ENCODE measurements around the gene DNAH5.

DNA sequence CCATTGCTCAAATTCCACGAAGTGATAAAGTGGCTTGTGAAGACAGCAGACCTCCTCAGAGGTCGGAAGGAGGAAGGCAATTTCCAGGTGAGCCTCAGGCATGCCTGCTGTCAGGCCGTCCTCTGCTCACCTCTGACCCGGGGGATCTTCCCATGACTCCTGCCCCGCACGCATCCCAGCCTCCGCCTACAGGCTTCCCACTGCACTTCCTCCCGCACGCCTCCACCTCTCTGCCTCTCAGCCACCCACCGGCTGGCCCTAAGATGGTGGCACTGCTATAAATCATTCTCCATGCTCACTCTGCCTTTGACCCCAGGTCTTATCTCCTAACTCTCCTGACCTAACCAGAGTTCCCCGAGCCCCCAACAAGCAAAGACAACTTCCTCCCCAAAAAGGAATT lies 49.4 kb upstream of the DNAH5 start:
- TF ChIP-seq CTCF (IDR thresholded peaks at IDR 0.05) (no peak), POLR2A (IDR thresholded peaks at IDR 0.05) (no peak)

Measured in adrenal gland (tissue), 5 donors.